WI38 (cell line): Measurements from ENCODE around the gene ZNF507.

Source experiments
- H3K4me3 ChIP-seq: 2 replicates; pipeline ENCODE4 v1.5.1; 2011; ENCODE audit warnings: low read depth, mild to moderate bottlenecking, control low read depth, low read length
- TF ChIP-seq, protein P1 (sequence below): IDR thresholded peaks from 2 replicates; pipeline ENCODE4 v1.5.1; 2012; ENCODE audit warnings: low read depth, mild to moderate bottlenecking, control low read depth, low read length

ZNF507 gene

DNA sequence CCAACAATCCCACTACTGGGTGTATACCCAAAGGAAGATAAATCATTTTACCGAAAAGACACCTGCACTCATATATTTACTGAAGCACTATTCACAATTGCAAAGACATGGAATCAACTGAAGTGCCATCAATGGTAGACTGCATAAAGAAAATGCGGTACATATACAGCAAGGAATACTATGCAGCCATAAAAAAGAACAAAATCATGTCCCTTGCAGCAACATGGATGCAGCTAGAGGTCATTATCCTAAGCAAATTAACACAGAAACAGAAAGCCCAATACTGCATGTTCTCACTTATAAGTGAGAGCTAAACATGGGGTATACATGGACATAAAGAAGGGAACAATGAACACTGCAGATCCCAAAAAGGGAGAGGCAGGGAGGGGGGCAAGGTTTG is 2.7 kb upstream of the ZNF507 start:
- no peak overlapping the region for H3K4me3 ChIP-seq
- TF ChIP-seq, protein P1, sequence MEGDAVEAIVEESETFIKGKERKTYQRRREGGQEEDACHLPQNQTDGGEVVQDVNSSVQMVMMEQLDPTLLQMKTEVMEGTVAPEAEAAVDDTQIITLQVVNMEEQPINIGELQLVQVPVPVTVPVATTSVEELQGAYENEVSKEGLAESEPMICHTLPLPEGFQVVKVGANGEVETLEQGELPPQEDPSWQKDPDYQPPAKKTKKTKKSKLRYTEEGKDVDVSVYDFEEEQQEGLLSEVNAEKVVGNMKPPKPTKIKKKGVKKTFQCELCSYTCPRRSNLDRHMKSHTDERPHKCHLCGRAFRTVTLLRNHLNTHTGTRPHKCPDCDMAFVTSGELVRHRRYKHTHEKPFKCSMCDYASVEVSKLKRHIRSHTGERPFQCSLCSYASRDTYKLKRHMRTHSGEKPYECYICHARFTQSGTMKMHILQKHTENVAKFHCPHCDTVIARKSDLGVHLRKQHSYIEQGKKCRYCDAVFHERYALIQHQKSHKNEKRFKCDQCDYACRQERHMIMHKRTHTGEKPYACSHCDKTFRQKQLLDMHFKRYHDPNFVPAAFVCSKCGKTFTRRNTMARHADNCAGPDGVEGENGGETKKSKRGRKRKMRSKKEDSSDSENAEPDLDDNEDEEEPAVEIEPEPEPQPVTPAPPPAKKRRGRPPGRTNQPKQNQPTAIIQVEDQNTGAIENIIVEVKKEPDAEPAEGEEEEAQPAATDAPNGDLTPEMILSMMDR = no peak

- no peak overlapping the region for H3K4me3 ChIP-seq
- TF ChIP-seq, protein P1 = no peak
Observed at GRCh38 chr19:32343550-32344262, 1.7 kb upstream of the ZNF507 start.

- TF ChIP-seq, protein P1 = no peak
- peak overlapping the region; percentile 92 for H3K4me3 ChIP-seq
Observed at GRCh38 chr19:32346901-32347300, 1.5 kb downstream of the ZNF507 start.

DNA sequence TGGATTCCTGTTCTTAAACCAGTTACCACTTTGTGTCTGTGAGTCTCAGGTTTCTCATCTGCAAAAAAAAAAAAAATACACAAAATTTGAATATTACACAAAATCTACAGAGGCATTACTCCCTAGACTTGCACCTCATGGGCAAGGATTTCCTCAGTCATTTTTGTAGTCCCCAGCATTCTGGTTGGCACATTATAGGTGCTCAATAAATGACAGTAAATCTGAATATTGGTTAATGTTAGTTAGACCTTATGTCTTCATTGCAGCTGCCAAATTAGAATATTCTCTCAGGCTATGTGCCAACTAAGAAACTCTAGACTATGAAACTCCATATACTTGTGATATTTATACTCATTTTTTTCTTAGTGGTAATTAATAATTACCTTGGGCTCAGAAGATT is 2.2 kb downstream of the ZNF507 start:
- TF ChIP-seq, protein P1 = no peak
- no peak overlapping the region for H3K4me3 ChIP-seq

DNA sequence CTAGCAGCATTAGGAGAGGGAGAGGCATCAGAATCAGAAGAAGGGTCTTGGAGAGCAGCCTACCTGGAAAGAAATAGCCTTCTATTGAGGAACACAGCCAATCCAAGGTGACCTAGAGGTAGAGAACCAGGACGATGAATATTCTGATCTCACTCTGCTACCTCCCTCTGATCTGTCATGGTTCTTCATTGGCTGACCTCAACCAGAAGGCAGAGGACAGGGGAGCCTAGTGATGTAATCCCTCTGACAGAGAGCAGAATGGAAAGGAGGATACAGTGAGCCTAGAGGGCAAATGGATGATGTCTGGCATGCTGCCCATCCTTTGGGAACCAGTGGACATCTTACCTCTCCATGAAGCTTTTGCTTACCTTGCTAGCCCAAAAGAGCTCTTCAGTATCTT is 3.6 kb downstream of the ZNF507 start:
- no peak overlapping the region for H3K4me3 ChIP-seq
- TF ChIP-seq, protein P1 = no peak

- H3K4me3 ChIP-seq = no peak overlapping the region
Observed at GRCh38 chr19:32349724-32350470, 4.5 kb downstream of the ZNF507 start.

More at GRCh38 chr19:32349724-32350470, 4.5 kb downstream of the ZNF507 start:
- TF ChIP-seq, protein P1 = no peak
